Measurements from ENCODE around the gene AQP12A.
"Not testable (repeated sequence)": the region's sequence is repeated elsewhere in the genome, so short reads cannot be mapped to it uniquely, and the experiment has no call there.

AQP12A gene

DNA sequence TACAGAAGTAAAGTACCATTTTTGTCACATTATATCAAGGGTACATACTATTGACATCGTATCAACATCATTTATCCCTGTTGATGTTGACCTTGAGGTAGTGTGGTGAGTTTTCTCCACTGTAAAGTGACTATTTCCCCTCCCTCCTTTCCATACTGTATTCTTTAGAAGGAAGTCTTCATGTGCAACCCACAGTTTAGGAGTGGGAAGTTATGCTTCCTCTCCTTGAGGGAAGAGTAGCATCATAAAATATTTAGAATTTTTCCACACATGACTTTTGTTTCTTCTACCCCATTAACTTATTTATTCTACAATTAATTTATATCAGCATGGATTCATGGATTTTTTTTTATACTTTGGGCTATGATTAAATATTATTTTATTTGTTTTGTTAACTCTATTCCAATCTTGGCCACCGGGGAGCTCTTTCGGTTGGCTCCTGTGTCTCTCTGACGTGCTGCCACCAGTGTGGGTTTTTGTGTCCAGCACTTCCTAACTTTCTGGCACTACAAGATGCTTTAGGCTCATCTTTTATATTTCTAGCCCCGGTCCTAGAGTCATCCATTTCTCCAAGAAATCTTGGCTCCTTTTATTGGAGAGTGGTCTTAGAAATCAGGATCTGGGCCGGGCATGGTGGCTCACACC lies 28.0 kb upstream of the AQP12A start:
- TF ChIP-seq, protein P1, sequence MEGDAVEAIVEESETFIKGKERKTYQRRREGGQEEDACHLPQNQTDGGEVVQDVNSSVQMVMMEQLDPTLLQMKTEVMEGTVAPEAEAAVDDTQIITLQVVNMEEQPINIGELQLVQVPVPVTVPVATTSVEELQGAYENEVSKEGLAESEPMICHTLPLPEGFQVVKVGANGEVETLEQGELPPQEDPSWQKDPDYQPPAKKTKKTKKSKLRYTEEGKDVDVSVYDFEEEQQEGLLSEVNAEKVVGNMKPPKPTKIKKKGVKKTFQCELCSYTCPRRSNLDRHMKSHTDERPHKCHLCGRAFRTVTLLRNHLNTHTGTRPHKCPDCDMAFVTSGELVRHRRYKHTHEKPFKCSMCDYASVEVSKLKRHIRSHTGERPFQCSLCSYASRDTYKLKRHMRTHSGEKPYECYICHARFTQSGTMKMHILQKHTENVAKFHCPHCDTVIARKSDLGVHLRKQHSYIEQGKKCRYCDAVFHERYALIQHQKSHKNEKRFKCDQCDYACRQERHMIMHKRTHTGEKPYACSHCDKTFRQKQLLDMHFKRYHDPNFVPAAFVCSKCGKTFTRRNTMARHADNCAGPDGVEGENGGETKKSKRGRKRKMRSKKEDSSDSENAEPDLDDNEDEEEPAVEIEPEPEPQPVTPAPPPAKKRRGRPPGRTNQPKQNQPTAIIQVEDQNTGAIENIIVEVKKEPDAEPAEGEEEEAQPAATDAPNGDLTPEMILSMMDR (IDR thresholded peaks at IDR 0.05; ENCODE audit: low read depth, low read length): no peak
- DNase-seq (ENCODE audit: extremely low read depth, low read depth): no peak

GRCh38 chr2:240664622-240665021 lies 27.0 kb upstream of the AQP12A start:
- TF ChIP-seq, protein P1 (IDR thresholded peaks at IDR 0.05; ENCODE audit: low read depth, low read length): no peak
- DNase-seq (ENCODE audit: extremely low read depth, low read depth): no peak

DNA sequence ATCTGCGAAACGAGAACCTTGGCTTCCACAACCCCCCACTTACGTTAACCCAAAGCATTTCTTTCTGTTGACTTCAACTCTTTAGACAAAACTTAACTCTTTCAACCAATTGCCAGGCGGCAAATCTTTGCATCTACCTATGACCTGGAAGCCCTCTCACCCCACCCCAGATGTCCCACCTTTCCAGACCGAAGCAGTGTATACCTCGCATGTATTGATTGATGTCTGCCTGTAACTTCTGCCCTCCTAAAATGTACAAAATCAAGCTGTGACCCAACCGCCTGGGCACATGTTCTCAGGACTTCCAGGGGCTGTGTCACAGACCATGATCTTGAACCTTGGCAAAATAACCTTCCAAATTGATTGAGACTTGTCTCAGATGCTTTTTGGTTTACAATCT lies 21.3 kb upstream of the AQP12A start:
- TF ChIP-seq, protein P1 (IDR thresholded peaks at IDR 0.05; ENCODE audit: low read depth, low read length): no peak
- DNase-seq (ENCODE audit: extremely low read depth, low read depth): no peak

- TF ChIP-seq, protein P1 (IDR thresholded peaks at IDR 0.05; ENCODE audit: low read depth, low read length): no peak
- no peak for DNase-seq (ENCODE audit: extremely low read depth, low read depth)
Measured at GRCh38 chr2:240670950-240671349, 20.7 kb upstream of the AQP12A start.

DNA sequence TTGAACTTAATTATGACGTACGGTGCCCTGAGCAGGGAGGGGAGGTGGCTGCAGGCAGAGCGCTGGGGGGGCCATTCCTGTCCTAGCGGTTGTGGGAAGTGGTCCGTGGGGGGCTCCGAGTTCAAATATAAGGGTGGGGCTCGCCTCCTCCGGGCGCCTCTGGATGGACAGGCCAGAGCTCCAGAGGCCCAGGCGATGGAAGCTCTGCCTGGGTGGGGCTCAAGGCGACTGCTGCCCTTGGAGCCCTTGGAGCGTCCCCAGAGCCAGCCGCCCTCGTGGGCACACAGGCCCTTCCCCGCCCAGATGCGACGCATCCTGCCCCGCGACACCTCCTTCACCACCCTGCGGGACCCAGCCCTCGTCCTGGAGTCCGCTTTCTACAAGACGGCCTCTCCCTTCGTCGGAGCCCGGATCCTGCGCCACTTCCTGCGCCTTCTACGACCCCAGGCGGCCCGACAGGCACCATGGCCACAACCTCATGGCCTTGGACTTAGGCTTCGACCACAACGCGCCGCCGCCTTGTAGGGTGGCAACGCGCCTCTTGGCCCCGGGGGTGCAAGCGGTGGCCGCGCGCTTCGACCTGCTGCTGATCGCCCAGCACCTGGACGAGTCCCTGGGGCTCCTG lies 19.5 kb upstream of the AQP12A start:
- TF ChIP-seq, protein P1 (IDR thresholded peaks at IDR 0.05; ENCODE audit: low read depth, low read length): no peak
- no peak for DNase-seq (ENCODE audit: extremely low read depth, low read depth)

DNA sequence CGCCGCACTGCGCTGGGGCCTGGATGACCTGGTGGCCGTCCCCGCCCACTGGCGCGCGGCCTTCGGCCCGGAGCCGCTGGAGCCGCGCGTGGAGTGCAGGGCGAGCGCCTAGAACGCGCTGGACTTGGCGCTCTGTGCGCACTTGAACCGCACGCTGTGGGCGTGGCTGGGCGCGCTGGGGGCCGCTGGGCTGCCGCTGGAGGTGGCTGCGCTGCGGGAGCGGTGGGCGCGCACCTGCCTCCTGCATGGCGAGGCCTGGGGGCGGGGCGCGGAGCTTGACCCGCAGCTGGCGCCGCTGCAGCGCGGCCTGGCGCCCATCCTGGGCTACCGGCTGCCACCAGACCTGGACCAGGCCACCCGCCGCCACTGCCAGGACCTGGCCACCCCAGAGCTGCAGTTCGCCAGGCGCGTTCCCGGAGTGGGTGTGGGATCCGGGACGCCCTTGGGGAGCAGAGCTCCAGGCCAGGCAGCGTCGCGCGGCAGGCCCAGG lies 18.9 kb upstream of the AQP12A start:
- no peak for DNase-seq (ENCODE audit: extremely low read depth, low read depth)
- TF ChIP-seq, protein P1 (IDR thresholded peaks at IDR 0.05; ENCODE audit: low read depth, low read length): no peak

DNA sequence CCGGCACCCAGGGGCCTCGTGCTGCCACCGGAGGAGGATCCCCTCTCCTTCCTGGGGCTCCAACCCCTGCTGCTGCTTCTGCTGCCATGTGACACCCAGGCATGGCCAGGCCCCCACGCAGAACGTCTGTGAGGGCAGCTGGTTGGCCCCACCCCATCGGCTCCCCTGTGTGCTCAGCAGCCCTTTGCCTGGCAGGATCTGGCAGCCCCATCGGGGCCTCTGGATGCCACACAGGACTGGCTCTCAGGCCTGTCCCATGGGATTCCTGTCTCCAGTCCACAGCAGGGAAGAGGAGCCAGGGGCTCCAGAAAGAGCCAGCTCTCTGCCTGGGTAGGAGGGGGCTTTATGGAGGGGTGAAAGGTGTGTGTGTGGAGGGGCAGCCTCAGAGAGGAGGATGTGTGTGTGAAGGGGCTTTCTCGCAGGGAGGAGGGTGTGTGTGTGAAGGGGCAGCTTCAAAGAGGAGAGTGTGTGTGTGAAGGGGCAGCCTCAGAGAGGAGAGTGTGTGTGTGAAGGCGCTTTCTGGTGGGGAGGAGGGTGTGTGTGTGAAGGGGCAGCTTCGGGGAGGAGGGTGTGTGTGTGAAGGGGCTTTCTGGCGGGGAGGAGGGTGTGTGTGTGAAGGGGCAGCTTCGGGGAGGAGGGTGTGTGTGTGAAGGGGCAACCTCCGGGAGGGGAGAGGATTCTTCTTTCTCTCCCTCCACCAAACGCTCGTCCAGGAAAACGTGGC lies 17.0 kb upstream of the AQP12A start:
- DNase-seq (ENCODE audit: extremely low read depth, low read depth): not testable (repeated sequence)

DNA sequence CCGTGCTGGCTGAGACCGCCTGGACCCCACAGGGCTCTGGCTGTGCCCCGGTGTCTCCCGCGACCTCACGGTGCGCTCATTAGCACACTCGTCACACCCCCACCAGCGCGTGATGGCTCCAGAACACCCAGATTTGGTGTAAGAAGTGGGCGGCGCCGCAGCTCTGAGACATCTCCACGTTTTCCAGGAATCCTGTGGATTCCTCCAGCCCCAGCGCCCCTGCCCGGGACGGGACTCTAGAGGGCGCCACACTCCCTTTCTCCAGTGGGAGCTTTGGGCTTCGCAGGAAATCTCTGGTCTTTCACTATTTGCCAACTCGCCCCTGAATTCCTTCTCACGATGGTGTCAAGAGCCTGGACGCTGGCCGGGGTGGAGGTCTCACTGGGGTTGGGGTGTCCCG lies 16.3 kb upstream of the AQP12A start:
- DNase-seq (ENCODE audit: extremely low read depth, low read depth): not testable (repeated sequence)

- DNase-seq (ENCODE audit: extremely low read depth, low read depth): not testable (repeated sequence)
Measured at GRCh38 chr2:240678043-240678442, 13.6 kb upstream of the AQP12A start.

- DNase-seq (ENCODE audit: extremely low read depth, low read depth): not testable (repeated sequence)
Measured at GRCh38 chr2:240678909-240679308, 12.8 kb upstream of the AQP12A start.

- DNase-seq (ENCODE audit: extremely low read depth, low read depth): not testable (repeated sequence)
Measured at GRCh38 chr2:240680185-240680584, 11.5 kb upstream of the AQP12A start.

All from AG09319 (cell line).